Measurements from ENCODE around the gene RNF157.

Gene RNF157
- total RNA-seq = 33.4 to 38.8 reads per million in 2 donors

DNA sequence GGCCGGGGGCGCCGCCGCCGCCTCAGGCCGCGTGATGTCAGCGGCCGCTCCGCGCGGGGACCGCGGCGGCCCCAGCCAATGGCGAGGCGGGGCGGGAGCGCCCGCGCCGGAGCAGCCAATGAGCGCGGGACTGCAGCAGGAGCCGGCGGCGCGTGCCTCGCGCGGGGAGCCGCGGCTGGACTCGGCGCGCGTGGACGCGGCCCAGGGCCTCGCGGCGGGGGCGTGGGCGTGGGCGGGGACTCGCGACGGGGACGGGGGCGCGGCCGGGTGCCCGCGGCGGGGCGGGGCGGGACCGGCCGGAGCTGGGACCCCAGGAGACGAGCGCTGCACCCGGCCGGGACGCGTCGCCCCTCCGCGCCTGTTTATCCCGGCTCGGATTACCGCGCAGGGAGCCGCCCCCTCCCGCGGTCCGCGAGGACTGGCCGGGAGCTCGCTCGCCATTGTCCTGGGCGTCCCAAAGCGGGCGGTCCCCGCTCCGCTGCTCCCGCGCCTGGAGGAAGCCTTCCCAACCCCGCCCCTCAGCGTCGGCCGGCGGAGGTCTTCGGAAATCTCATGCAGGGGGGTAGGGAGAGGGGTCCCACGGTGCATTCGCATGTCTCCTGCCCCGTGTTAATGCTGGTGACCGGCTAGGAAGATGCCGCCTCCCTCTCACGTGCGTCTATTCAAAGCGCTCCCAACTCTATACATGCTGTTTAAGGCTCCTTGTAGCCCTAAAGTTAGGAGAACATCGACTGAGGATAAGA, at the start of gene RNF157:
TSS of gene RNF157 (minus strand) at position 33 of the 743 bp plus-strand sequence. CDS start 253 bp downstream, outside the sequence.
- DNase-seq = peak; percentile 35 to 82 (median 61)

DNA sequence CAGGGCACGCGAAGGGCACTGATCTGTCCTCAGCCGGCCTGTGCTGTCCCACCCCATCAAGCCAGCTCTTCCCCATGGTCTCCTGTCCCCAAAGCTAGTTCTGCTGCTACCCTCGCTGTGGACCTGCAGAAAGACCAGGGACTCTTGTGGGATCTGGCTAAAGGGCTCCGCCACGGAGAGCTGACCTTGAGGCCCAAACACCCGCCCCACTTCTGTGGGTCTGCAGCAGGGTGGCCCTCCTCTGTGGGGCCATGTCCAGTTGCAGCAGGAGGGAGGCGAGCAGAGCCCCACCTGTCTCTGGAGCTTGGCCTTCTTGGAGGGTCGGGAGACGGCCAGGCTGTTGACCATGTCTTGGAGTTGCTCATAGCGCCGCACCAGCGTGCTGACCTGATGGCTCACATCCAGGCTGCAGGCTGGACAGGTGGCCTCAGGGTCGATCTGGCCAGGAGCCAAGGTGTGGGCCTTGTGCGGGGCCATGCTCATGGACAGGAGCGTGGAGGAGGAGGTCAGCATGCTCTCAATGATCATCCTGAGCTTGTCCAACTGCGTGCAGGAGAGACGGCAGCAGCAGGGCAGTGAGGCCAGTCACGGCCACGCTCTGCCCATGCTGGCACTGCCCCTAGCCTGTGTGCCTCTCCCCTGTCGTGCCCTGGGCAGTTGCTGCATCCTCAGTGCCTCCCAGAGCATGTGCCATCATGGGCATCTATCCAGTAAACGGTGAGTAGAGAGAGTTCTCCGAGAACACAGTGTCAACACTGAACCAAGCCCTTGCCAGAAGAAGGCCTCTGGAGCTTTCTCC, 41.5 kb upstream of the RNF157 start:
- DNase-seq = no peak

GRCh38 chr17:76280650-76281049, 40.4 kb upstream of the RNF157 start:
- no peak for DNase-seq

GRCh38 chr17:76279742-76280287, 39.5 kb upstream of the RNF157 start:
- no peak for DNase-seq

GRCh38 chr17:76278952-76279741, 38.9 kb upstream of the RNF157 start:
- peak; percentile 68 to 81 (median 74) for DNase-seq

- DNase-seq = no peak
Measured at GRCh38 chr17:76278268-76278908, 38.1 kb upstream of the RNF157 start.

DNA sequence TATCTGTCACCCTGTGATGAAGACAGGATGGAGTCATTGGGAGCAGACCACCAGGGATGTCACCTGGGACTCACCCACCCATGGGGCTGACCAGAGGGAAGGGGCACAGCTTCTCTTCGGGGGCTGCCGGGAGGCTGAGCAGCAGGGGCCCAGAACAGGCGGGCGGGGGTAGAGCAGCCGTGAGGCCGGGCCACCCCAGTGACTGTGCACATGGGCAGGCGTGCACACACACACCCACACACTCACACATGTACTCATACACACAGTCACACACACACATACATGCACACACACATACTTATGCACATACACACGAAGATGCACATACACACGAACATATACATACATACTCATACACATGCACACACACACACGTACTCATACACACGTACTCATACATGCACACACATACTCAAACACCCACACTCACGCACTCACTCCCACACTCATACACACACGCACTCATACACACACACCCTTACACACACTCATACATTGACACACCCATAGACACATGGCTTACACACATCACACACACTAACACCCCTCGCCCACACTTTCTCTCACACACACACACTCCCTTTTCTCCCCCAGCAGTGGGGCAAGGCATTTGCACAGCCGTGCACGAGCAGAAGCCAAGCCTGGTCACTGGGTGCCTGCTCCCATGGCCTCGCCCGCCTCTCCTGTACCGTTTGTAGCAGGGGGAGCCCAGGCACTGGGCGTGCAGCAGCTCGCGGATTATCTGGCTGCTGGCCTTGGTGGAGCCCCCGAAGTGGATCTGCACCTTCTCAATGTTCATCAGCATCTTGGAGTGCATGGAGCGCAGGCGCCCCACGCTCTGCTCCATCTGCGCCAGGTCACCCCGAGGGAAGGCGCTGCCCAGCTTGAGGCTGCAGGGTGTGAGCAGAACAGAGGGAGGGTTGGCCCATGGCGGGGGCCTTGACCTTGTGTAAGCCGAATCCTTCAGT, 37.3 kb upstream of the RNF157 start:
- peak in 1 of 5 experiments; percentile 37 for DNase-seq

GRCh38 chr17:76276461-76277299, 36.4 kb upstream of the RNF157 start:
- no peak for DNase-seq

- no peak for DNase-seq
Measured at GRCh38 chr17:76276069-76276431, 35.8 kb upstream of the RNF157 start.

- DNase-seq = no peak
Measured at GRCh38 chr17:76275382-76276068, 35.2 kb upstream of the RNF157 start.

DNA sequence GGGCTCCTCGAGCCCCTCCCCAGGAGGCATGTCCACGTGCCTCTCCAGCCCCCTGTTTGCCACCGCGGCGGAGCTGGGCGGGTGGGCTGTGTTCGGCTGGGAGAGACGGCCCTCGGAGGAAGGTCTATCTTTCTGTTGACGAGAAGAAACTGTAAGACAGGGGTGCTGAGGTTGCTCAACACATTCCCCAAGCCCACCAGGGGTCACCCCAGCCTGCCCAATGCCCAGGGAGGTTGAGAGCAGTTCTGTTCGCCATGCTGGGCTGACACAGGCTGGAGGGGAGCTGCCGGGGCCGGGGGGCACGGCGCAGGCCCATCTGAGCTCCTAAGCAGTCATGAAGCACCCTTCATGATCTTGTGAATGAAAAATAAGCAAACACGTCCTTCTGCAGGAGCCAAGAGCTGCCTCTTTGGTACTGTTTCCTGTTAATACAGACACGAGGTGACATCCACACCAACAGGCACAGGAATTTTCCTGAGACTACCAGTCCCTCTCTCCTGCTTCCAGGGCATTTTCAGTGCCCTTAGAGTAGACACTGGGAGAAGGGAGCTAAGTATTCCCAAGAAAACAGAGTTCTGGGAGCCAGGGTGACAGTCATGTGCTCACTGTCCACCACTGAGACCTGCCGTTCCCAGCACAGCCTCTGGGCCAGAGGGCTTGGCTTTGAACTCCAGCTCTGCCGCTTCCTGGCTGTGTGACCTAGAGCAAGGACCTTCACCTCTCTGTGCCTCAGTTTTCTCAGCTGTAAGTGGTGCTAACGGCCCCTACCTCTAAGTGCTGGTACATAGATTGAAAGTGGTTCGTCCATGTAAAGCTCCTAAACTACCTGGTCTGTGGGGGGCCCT, 34.0 kb upstream of the RNF157 start:
- DNase-seq = peak in 1 of 5 experiments; percentile 42

DNA sequence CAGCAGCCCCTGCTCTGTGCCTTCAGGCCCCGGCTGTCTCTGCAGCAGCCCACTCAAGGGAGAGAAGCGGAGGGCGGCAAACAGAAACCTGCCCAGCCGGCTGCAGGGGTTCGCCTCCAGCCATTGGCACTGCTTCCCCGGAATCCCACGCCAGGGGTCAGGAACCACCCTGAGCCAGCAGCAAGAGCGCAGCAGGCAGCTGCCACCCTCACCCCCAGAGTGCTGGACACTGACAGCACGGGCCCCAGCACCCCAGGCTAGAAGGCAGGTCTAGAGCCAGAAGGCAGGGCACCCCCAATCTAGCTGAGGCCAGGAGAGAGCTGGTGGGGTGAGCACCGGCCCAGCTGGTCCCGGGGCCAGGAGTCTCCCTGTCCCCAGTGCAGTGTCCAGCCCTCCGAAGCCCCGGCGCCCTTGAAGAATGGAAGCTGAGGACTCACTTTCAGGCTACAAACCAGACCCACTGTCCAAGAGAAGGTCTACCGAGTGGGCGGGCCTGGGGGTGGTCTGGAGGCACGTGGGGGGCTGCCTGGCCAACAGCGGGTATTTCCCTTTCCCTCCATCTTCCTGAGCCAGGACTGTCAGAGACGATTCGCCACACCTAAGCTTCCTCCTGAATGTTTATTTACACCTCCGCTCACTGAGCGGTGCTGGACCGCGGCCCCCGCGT, 33.3 kb upstream of the RNF157 start:
- DNase-seq = no peak

DNA sequence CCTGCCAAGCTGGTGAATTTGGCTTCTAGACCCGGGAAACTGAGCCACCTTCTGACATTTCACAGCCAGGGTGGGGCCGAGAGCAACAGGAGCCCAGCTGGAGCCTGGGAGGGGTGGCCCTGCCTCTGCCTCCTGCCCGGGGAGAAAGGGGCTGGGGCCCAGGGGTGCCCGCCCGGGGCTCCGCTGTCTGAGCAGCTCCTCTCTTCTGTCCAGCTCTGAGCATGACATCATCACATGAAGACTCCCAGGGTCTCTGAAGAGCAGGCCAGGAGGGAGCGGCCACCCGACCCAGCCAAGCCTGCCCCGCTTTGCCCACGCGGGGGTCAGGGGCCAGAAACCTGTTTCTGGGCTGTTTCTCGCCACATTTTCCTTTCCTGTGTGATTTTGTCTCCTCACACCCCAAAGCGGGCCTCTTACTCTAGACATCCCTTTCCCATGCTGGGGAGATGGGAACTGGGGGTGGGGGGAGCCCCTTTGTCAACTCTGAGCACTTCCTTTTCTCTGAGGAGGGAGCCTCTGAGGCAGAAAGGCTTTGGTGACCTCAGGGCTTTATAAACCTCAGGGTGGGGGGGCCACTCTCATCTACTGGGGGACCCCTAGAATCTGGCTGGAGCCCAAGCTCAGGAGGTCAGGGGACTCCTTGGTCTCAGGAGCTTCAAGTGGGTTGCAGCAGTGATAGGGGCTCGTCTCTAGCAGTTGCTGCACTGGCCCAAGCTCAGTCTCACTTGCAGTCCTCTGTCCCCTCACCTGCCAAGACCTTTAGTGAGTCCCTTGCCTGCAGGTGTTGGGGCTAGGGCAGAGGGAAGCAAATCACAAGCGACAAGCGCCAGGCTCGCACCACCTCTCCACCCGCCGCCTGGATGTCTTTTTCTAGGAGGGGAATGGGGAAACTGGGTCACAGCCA, 32.5 kb upstream of the RNF157 start:
- peak in 3 of 5 experiments; percentile 46 to 60 (median 49) for DNase-seq

DNA sequence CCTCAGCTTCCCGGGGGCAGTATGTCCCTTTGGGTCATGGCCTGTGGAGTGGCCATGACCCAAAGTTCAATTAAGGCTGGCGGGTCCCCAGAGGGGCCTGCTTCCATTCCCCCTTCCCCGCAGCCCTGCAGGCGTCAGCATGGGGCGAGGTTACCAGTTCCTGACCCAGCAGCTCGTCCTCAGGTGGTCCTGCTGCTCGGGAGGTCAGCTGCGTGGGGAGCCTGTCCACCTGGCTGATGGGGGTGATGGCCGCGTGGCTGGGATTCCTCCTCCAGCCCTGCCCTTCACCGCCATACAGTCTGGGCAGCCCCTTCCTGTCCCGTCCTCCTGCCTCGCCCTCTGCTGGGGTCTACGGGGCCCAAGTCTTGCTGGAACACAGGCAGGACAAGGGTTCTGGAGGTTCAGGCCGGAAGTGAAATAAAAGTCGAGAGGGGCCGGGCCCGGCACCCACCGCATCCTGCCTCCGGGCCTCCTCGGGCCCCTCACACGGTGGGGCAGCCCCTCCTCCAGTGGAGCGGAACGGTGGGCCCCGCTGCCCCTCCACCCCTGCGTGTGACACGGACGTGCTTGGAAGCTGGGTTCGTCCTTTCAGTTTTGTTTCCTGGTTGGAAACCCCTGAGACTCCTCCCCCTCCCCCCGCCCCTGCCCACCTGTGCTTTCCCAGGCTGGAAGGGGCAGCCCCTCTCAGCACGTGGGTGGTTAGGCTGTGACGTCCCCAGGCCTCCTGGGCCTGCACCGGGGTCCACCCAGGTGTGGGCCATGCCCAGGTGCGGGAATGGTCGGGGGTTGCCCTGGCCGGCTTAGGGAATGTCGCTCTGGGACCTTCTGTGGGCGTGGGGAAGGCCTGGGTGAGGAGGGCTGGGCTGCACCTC, 31.6 kb upstream of the RNF157 start:
- DNase-seq = peak in 4 of 5 experiments; percentile 52 to 83 (median 70)
